AG04449 (cell line): ENCODE results near the gene GGCX.

Source experiments
- CTCF ChIA-PET: fragments of 350-600 bp; formaldehyde crosslinking; extraction: SDS; loops from one replicate; lab custom pipeline; 2021; ENCODE audit warnings: antibody characterized with exemption; lab: Yijun Ruan, JAX
- POLR2A ChIA-PET: fragments of 400-600, 350-600 bp; formaldehyde crosslinking; extraction: SDS; loops from one replicate; lab custom pipeline; 2020; ENCODE audit warnings: antibody characterized with exemption, inconsistent platforms; lab: Yijun Ruan, JAX
- DNase-seq: peaks from one replicate; pipeline ENCODE4 v3.0.0-alpha.2; 2010; ENCODE audit warnings: low read depth, low spot score
- H3K4me3 ChIP-seq: 2 replicates; pipeline ENCODE4 v1.5.1; 2011; ENCODE audit warnings: low read depth, mild to moderate bottlenecking, control low read depth, low read length
- CTCF ChIP-seq: IDR thresholded peaks from one replicate; pipeline ENCODE4 v1.5.1; 2011; ENCODE audit warnings: mild to moderate bottlenecking, moderate library complexity, low read length, control low read depth, inconsistent platforms; ENCODE audit not compliant: insufficient read depth; ENCODE audit errors: missing control alignments

Gene GGCX

DNA sequence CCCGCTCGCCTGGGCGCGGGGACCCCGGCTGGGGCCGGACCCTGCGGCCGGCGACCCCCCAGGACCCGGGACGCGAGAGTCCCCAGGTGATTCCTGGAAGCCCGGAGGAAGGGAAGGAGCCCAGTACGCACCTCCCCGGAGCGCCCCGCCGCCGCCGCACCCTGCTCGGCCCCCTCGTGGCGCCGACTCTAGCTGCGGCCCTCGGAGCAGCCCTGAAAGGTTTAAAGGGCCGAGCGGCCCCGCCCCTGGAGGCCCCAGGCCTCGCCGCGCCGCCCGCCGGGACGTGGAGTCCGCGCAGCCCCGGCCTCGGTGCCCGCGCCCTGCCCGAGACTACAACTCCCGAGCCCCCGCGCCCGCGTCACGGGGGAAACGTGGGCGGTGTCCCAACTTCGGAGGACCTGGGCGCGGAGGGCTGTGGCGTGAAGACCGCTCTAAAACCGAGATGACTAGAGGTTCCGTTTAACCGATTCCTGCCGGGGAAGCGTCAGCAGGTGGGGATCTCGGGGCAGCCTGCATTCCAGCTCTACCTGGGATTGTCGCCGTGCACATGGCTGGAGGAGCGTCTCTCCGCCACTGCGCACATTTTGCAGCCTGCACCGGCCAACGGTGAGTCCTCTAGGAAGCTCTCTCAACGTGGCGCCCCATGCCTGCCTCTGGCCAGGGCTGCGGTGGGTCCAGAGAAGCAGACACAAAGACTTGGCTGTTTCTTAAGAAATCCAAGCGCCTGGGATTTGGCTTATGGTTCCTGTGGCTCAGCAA, 41.4 kb upstream of the GGCX start, which contains the start of gene TMEM150A:
Gene TMEM150A, minus strand, starts transcription at position 223 of the 759 bp plus-strand sequence. CDS start 750 bp downstream, outside the sequence.
- CTCF ChIA-PET, result interaction anchor here (0.8 to 1.5 kb wide), 2 partner anchors 8 to 13 kb away, joined by 4 read pairs; no protein-coding TSS in a partner anchor
- TF ChIP-seq CTCF, result peak; percentile 62
- DNase-seq, result no peak
- POLR2A ChIA-PET, result interaction anchor here (0.9 to 3.8 kb wide), 5 partner anchors 9 to 53 kb away, joined by 4 to 15 read pairs (median 5); partner anchors contain the start of gene C2orf68
- H3K4me3 ChIP-seq, result peak within 1 kb of the TSS; percentile 99

DNA sequence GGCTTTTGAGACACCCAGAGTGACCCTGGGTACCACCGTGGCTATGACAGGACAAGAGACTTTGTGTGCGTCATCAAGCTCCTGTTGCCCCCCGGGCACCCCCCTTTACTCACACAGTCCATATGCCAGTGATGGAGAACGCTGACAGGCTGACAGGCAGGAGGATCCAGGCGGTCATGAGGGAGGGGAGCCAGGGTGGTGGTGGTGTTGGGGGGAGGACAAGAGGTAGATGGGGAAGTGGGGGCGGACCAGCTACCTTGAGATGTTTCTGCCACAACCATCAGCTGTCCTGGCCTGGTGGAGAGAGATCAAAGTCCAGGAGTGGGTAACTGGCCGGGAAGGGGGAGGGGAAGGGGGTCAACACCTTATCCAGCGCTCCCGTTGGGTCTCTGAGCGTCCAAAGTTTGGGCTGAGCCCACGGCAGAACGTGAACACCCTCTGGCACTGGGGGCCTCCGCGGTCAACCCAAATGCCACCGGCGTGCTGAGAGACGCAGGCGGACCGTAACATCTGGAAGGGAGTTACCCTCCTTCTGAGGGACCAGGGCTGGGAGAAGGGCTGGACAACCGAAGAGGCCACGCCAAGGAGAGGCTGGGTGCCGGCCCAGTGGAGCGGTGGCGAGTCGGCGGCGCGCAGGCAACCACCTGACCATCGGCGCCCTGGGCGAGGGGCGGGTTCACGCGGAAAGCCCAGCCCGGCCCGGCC, 40.6 kb upstream of the GGCX start:
- CTCF ChIA-PET, result interaction anchor here (1.3 kb wide), 1 partner anchor 51 kb away, joined by 4 read pairs; no protein-coding TSS in a partner anchor
- DNase-seq, result no peak
- H3K4me3 ChIP-seq, result peak overlapping the region; percentile 99
- TF ChIP-seq CTCF, result no peak
- POLR2A ChIA-PET, result interaction anchor here (1.2 to 3.8 kb wide), 3 partner anchors 10 to 52 kb away, joined by 4 to 15 read pairs (median 5); partner anchors contain the start of gene C2orf68

DNA sequence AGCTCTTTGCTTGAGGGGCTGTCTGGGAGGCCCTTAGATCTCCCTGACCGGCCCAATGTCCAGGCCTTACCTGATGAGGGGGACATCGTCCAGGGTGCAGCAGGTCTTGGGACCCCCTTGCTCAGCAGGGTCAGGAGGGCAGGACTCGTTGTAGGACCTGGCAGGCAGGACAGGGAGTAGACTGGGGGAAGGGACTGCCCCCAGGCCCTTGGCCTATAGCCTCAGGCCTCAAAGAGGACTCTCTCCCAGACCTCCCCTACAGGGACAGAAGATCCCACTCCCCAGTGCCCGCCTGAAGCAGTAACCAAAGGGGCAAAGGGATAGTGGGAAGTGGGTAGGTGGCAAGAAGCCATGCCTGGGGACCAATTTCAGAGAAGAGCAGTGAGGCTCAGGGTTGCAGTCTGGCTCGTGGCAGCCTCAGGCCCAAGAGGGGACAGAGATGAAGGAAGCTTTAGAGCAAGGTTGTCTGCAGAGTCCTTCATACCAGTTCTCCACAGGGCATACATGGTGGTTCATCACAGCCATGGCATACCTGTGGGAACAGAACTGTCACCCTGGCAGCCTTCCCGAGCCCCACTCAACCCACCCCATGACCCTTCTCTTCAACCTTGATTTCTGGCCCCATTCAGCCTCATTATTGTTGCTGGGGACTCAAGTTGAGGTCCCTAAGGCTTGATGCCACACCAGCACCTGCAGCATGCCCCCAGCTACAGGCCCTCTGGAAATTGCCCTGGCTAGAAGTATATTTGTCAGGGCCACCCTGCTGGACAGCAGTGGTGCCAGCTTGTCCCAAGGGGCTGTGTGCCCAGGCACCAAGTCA, 39.9 kb upstream of the GGCX start:
- H3K4me3 ChIP-seq, result peak overlapping the region; percentile 99
- POLR2A ChIA-PET, result interaction anchor here (0.5 to 3.8 kb wide), 4 partner anchors 11 to 62 kb away, joined by 3 to 15 read pairs (median 4); partner anchors contain the start of genes C2orf68 and MAT2A
- CTCF ChIA-PET, result interaction anchor here (1.0 to 1.3 kb wide), 2 partner anchors 50 to 180 kb away, joined by 4 read pairs; no protein-coding TSS in a partner anchor
- DNase-seq, result no peak
- TF ChIP-seq CTCF, result no peak

DNA sequence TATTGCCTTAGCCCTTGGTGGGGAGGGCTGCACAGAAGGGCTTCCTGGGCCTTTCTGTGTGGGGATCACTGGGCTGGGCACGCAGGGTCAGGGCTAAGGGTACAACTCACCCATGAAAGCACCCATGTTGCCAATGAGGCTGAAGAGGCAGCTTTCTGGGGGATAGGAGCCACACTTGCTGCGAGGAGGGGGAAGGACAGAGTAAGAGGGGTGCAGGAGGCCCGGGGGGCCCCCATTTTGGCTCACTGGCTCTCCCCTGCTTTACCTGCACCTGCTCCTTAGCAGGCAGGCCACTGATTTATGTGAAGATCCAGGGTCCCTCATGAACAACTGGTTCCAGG, 38.9 kb upstream of the GGCX start:
- H3K4me3 ChIP-seq, result no peak overlapping the region
- CTCF ChIA-PET, result interaction anchor here (1.0 to 1.3 kb wide), 2 partner anchors 49 to 179 kb away, joined by 4 read pairs; no protein-coding TSS in a partner anchor
- no peak for DNase-seq
- TF ChIP-seq CTCF, result no peak
- POLR2A ChIA-PET, result interaction anchor here (0.5 to 3.8 kb wide), 4 partner anchors 10 to 61 kb away, joined by 3 to 15 read pairs (median 5); partner anchors contain the start of gene MAT2A

GRCh38 chr2:85599468-85600234, 38.4 kb upstream of the GGCX start:
- ChIA-PET CTCF (interaction anchor here (1.0 kb wide), 1 partner anchor 179 kb away, joined by 4 read pairs; no protein-coding TSS in a partner anchor), POLR2A (interaction anchor here (0.6 to 3.8 kb wide), 4 partner anchors 10 to 61 kb away, joined by 3 to 15 read pairs (median 4); partner anchors contain the start of gene MAT2A)
- no peak overlapping the region for H3K4me3 ChIP-seq
- no peak for DNase-seq
- no peak for TF ChIP-seq CTCF
